Fibroblast of skin of right biceps (primary cell): ENCODE data around the gene IL16.
"Not testable (repeated sequence)": the region's sequence is repeated elsewhere in the genome, so short reads cannot be mapped to it uniquely, and the experiment has no call there.

Source experiments
- DNase-seq: peaks from one replicate; pipeline ENCODE4 v3.0.0-alpha.2; 2013

IL16 gene

DNA sequence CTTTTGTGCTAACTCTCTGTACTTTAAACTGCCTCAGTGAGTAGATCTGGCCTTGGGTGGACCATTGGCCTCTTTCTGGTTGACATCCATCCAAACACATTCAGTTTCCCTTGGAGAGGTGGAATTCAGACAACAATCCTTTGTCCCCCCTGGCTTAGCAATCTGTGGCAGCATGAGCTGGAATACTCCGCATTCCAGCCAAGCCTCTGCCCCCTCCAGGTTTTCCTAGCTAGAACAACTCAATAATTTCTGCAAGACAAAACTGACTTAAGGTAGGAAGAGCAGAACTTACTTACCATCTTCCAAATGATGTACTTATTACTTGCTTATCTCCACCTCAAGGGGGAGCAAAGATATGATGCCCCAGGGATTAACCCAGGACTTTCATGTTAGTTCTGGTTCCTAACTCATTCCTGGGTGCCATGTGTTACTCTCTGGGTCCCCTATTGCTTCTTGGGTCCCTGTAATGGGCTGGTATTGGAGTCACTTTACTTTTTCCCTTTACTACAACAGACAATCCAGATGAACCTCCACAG is 21.8 kb upstream of the IL16 start:
- DNase-seq: no peak

DNA sequence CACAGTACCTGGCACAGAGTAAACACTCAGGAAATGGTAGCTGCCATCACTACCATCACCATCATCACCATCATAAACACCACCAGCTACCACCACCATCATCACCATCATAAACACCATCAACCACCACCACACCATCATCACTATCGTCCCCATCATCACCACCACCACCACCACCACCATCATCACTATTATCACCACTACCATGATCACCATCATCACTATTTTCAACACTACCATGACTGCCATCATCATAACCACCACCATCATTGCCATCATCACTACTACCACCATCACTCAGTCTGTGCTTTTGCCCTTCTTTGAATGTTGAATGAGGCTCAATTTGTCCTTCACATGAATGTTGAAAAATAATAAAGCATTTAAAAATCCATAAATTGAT is 21.2 kb upstream of the IL16 start:
- DNase-seq: no peak

DNA sequence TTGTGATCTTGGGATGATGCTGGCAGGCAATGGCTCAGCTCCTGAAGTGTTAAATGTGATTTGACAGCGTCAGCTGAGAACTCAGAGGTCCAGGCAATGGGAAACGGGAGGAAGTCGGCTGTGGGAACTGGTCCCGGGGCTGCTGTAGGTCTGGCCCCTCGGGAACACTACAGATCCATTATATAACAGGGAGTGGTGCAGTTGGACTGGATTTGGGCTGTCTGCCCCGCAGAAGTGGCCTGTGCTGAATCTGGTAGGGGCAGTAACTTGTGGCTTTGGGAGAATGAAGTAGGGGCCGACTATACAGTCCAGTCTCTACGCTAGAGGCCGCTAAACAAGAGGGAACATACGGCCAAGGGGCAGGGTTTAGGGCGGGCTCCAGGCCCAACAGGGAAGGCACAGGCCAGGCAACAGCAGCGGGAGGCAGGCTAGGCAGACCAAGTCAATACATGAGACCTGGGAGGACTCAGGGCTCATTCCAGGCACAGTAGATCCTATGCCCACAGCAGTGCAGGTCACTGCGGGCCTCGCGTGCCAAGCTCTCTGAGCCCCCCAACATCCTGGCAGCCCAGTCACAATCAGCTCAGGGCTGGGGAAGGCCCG is 20.3 kb upstream of the IL16 start:
- DNase-seq: no peak

DNA sequence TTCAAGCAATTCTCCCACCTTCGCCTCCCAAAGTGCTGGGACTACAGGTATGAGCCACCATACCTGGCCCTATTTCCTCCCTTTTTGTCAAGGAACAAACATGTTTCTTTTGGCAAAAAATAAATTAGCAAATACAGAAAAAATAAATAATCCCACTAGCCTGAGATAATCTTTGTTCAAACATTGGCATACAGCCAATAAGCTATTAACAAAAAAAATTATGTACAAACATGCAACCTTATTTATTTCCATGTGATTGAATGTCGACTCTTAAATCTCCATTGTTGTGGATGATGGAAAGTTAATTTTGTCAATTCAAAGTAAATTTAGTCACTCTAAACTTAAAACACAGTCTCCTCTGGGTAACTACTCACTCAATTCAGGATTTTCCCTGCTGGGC is 18.3 kb upstream of the IL16 start:
- DNase-seq: no peak

DNA sequence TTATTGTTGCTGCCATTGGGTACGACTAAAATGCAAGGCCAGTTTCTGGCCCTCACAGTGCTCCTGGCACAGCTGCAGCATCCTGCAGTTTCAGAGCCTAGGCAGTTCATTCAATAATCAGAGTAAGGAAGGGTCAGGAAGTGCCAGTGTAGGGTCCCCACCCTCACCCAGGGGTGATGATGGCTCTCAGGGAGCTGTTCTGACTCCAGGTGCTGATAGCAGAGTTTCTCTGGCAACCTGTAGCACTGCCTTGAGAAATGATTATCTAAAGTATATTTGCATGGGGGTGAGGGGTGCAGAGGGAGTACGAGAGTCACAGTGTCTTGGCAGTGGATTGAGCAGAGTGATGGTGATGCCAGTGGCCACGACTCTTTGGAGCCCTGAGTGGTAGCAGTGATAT is 15.5 kb upstream of the IL16 start:
- DNase-seq: no peak

DNA sequence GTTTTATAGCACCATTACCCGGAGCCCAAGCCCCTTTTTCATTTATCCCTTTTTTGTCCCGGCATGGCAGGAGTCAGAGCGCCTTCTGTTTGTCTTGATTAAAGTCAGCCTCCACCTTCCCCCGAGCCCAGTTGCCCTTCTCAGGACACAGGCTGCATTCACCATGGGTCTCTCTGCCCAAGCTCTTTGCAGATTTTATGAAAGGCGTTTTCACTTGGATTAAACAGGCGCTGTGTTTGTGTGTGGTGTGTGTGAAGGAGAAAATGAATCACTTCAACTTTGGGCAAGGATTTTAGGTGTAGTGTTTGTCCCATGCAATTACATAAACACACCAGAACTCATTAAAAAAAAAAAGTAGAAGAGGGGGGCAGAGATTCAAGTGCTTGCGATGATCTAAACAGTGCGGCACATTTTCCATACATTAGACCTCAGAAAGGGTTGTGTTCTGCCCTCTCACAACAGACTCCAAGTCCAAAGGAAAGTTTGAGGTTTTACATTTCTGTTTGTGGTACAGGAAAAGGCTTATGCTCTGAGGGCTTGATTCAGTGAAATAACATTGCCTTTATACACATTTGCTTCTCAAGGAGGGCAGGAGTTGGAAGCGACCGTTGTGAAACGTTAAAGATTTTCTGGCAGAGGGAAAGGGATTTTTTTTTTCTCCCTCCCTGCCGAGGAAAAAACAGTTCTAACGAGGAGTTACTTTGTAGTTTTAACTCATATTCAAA is 14.5 kb upstream of the IL16 start:
- peak; percentile 41 for DNase-seq

DNA sequence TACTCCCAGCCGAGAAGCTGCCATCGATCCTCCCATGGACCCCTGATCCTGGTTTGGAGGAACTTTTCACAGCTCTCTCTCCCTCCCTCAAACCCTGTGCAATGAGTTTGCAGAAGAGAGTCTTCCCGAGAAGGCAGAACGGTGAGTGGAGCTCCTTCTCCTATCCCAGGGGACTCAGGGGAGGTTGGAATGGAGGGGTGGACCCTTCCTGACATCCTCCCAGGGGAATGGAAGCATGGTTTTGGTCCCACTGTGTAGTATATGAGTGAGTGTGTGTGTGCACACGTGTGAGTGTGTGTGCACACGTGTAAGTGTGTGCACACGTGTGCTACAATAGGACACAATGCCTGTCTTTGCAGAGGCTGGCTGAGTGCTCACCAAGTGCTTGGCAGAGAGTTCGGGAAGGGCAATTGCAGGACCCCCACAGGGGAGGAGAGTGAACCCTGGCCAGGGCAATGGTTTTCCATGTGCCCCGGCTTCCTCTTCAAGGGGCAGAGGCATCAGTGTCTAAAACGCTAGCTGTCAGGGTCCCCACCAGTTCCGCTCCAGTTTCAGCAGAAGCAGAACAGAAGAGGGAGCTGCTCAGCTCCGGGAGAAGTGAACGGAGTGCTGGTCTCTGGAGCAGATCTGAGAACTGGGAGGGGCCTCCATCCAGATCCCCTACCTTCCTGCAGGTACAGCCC is 13.8 kb upstream of the IL16 start:
- no peak for DNase-seq

DNA sequence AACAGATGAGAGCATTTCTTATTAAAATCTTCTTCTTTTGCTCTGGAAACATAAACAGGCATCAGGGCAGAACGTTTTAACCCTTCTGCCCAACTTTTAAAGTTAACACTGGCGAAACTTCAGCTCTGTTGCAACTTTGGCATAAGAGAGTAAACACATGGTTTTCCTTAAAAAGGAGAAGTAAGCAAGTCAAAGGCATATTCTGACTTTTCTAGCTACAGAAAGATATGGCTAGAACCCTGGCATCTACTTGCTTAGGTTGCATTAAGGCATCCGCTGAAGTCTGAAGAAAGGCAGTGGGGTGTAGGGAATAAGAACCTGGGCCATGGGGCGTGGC is 13.3 kb upstream of the IL16 start:
- DNase-seq: no peak

DNA sequence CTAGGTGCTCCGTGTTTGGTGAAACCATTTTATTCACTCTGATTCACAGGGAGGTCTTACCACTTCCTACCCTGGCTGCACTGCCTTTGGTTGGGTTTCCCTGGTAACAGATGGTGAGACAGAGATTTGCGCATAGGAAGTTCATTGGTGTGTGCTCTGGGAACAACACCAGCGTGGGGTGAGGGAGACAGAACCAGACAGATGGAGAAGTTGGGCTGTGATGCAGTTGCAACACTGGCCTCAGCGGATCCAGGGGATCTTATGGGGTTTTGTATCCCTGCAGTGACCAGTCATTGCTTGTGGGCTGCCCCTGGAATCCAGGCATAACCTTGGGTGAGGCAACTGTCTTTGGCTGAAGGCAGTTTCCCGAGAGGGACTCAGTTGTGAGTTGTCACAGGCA is 12.5 kb upstream of the IL16 start:
- DNase-seq: peak; percentile 22

DNA sequence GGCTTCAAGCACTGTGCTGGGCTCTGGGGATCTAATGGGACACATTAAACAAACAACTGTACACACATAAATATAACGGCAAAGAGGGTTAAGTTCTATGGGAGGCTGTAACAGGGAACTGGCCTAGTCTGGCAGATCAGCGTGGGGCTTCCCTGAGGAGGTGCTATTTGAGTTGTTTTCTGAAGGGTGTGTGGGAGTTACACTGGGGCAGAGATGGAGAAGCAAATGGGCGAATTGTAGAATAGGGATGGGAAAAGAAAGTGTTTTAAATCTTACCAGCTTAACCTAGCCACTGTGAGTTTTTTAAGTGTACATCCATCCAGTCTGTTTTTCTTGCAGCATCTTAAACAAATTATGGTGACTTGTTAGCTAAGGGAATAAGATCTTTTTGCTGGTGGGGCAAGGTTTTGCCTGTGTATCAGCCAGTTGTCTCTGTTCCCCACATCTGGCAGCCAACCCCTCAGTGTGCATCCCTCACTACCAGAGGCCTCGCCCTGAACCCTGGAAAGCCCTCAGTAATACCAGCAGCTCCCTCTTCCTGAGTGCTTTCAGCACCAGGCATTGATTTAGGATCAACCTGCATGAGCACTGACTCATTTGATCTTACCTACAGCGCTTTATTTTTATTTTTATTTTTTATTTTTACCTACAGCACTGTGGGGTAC is 10.9 kb upstream of the IL16 start:
- no peak for DNase-seq

DNA sequence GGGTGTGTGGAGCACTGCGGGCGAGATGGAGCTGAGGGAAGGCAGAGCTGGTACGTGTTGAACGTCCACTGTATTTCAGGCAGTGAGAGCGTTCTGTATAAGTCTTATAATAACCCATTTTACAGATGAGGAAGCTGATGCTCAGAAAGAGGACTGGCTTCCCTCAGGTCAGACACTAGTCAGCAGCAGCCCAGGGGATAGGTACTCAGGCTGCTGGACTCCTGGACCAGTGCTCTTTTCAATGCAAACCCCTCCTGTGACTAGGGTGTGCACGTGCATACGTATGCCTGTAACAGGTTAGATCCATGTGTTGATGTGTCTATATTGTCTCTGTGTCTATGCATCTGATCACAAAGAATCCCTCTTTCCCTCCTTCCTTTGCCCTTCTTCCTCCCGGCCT is 8.3 kb upstream of the IL16 start:
- DNase-seq: no peak

DNA sequence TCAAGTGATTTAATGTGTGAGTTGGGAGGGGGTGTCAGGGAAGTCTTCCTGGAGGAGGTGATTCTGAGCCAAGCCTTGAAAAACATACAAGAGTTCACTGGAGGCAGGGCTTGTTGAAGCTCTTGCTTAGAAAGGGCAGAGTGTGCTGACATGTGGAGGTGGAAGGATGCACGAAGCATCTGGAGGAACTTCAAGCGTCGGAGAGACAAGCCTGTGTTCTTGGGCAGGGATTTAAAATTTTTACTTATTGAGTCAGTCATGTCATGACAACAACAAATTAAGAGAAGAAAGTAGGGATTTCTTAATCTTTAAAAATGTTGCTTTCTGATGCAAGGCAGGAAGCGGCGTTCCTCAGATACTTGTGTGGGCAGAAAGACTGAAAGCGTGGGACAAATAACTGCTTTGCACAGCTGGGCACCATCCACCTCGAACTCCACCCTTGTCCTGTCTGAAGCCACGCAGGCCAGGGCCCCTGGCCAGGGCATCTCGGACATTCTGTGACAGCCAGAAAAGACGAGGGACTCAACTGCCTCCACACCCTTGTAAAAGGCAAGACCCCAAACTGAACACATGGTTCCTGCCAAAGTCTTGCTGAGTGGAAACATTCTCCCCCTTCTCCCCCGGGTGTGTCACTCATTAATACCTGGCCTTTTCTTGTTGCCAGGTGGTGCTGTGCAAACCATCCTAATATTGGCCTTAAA is 6.9 kb upstream of the IL16 start:
- DNase-seq: peak; percentile 96

DNA sequence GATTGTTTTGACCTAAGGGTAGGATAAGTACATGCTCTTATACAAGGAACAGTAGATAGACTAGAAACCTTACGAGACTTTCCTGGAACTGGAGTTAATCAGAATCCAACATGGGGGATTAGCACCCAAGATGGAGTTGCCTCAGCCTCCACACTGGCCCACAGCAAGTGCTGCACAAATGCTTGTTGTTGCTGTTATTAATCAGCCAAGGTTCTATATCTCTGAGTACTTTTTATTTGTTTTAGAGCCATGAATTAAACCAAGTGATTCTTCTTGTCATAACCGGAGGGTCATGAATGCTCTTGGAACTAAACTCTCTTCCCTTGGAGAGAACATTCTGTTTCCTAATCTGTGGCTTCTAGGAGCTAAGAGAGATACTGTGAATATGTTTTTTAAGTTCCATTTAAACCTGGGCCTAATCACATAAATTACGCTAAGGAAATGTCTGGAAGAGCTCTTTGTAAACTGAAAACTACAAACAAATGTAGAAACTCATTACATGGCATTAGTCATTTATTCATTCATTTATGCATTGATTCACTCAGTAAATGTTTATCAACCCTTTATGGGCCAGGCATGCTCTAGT is 5.7 kb upstream of the IL16 start:
- DNase-seq: no peak

DNA sequence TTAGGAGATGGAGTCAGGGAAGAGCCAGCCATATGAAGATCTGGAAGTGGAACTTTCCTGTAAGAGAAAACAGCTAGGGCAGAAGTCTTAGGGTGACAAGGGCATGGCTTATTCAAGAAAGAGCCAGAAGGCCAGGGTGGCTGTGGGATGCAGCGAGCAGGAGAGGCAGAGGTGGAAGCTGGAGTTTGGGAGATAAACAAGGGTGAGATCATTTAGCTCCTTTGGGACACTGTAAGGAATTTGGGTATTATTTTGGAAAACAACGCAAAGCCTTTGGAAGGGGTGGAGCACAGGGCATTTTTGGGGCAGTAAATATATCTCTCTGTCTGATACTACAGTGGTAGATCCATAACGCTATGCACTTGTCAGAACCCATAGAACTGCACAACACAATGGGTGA is 5.0 kb upstream of the IL16 start:
- no peak for DNase-seq

DNA sequence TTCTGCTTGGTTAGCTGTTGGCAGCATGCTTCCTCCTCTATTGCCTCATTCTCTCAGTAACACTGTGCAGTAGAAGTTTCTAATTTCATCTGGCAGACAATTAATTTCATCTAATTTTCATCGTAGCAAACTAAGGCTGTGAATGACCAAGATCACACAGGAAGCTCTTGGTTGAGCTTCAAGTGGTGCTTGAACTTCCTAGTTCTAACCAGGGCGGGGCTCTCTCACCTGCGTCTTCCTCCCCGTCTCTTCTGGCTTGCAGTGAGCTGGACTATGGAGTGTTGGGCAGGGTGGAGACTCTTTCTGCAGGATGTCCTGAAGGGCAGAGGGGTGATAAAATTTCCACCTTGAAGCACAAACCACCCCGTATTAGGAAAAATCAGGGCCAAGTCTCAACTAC is 2.0 kb upstream of the IL16 start:
- DNase-seq: no peak

DNA sequence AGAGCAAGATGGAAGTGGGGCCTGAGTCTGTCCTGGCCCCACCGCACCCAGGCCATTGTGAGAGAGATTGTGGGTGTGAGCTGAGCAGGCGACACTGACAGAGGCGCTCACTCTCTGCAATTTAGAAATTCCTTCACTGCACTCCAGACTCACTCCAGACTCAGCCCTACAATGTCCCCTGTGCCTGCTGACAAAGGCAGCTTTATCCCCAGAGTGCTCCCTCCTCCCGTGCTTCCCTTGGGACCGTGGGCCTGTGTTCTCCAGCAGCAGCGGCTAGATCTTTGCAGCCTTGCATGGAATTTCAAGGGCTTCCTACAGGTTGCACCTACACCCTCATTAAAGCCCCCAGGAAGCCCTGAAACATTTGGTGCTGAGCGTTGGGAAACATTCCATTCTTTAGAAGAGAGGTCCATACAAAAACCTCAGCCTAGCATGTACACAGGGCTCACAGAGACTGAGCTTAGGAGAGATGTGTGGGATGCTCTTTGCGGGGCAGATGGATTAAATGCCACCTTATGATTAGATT is 1.3 kb upstream of the IL16 start:
- DNase-seq: no peak

DNA sequence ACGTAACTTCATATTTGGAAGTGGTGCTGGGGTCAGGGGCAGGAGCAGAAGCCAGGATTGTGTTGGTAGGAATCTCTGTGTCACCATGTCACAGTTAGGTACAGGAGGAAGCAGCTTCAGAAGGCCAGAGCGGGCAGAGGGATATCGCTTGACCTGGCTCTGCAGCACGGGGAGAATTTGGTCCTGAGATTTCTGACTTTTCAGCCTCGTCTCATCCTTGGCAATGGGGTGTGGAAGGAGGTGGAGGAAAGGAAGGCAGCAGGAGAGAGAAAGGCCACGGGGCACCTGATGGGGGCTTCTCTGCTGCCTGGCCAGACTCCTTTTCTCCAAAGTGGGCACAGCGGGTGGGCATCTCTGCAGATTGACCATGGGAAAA is 564 bp downstream of the IL16 start:
- no peak for DNase-seq

DNA sequence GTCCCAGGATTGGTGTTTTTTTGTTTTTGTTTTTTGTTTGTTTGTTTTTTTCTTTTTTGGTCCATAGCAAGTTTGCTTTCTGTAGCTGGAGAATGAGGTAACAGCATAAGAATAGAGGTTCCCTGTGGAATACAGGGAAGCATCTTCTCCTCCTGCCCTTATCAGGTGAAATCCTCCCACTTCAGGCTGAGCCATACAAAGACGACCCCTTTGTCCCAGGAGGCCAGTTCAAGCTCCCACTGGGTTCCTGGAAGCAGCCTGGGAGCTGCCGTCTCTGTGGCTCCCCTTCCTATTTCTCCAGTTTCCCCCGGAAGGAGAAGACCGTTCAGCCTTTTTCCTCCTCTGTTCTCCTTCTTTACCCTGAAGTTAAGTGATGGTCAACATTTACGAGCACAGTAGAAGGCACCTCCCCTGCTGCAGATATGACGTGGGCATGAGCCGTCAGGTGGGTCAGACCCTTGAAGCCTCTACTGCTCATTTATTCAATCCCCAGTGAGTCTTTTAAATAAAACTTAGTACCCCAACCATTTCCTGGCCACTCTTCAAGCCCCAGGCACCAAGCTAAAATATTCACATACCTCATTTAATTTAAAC is 1.1 kb downstream of the IL16 start:
- DNase-seq: no peak

DNA sequence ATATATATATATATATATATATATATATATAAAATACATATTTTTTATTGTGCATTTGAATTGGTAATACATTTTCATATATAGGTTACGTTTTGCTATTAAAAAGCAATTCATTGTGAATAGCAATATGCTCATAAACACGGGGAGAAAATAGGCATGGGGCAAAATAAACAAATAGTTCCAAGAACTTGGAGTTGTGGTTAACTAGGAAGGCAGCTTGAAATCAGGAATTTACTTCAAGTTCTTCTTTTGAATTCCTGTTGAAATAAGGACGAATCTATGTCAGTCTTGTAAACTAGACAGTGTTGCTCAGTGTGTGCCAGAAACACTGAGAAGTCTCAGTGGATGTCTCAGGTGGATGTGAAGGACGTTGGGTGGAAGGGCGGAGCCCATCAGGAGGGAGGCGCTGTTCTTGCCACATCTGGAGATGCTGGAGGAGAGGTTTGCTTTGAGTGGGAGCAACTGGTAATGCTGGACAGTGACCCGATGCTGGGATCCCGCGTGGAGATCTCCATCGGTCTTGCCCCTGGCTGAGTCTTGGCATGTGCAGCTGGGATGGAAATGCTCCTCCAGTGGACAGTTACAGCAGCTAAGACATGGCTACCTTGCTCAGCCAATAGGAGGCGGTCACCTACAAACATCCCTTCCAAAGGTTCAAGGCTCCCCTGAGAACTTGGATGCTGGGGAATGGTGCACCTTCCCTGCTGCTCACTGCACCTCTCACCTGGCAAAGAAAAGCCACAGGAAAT is 2.5 kb downstream of the IL16 start:
- no peak for DNase-seq

DNA sequence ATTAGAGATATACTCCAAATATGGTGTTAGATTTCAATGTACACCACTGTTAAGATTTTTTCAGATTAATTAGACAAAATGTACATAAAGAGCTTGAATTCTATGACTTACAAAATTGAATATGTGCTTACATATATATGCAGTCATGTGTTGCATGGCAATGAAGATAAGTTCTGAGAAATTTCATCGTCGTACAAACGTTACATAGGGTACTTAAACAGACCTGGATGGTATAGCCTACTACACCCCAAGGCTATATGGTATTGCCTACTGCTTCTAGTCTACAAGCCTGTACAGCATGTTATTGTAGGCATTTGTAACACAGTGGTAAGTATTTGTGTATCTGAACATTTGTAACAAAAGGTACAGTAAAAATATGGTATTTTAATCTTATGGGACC is 9.3 kb downstream of the IL16 start:
- DNase-seq: no peak

DNA sequence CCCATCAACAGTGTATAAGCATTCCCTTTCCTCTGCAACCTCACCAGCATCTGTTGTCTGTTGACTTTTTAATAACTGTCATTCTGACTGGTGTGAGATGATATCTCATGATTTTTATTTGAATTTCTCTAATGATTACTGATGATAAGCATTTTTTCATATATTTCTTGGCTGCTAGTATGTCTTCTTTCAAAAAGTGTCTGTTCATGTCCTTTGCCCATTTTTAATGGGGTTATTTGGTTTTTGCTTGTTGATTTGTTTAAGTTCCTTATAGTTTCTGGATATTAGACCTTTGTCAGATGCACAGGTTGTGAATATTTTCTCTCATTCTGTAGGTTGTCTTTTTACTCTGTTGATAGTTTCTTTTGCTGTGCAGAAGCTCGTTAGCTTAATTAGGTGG is 11.3 kb downstream of the IL16 start:
- not testable (repeated sequence) for DNase-seq
